Stimulated activated naive CD8-positive, alpha-beta T cell treated with anti-CD3 and anti-CD28 coated beads, Interleukin-15, amount 100 ng/mL, for 72 hours (primary cell): Measurements from ENCODE around the gene NCBP2L.

Experiments used
- ATAC-seq: fragments of 150-1000 bp; cut with Tn5 transposase; 2 replicates; pipeline ENCODE4 v1.10.0; 2021; ENCODE audit warnings: mild to moderate bottlenecking, moderate library complexity
- DNase-seq, 2 donors: peaks; one replicate each; pipeline ENCODE4 v3.0.0; 2021 to 2022
- H3K27ac Mint-ChIP-seq, 2 donors: one replicate each; pipeline ENCODE4 v1.8.0; 2022; ENCODE audit warnings: mild to moderate bottlenecking in 2 of 2, mixed read lengths in 2 of 2, moderate library complexity in 2 of 2
- H3K27me3 Mint-ChIP-seq: one replicate; pipeline ENCODE4 v1.8.0; 2022; ENCODE audit warnings: mixed read lengths
- H3K4me1 Mint-ChIP-seq: one replicate; pipeline ENCODE4 v1.8.0; 2022; ENCODE audit warnings: mild to moderate bottlenecking, mixed read lengths
- H3K4me3 Mint-ChIP-seq, 2 donors: one replicate each; pipeline ENCODE4 v1.8.0; 2022; ENCODE audit warnings: mild to moderate bottlenecking in 2 of 2, mixed read lengths in 2 of 2, moderate library complexity in 1 of 2
- H3K9me3 Mint-ChIP-seq, 2 donors: one replicate each; pipeline ENCODE4 v1.8.0; 2022; ENCODE audit warnings: mixed read lengths in 2 of 2

NCBP2L gene

DNA sequence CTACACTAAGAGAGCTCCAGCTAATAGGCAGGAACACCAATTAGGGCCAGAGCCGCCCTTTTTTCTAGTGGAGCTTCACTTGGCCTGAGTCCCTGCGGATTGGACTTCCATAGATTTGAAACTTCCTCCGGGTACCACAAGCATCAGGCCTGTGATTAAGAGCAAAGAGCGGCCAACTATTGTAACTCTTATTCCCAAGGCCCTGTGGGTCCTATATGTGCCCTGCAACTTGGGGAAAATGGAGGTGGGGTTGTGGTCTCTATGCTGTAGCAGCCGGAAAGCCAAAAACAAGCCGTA, at the start of gene NCBP2L:
Gene NCBP2L, plus strand, starts transcription at position 198 of the 297 bp plus-strand sequence. CDS start 16,488 bp downstream, outside the sequence.
- H3K4me3 Mint-ChIP-seq: peak within 1 kb of the TSS; percentile 94 to 95
- H3K9me3 Mint-ChIP-seq: no peaks in the 10 kb centered on the region
- no peaks in the 10 kb centered on the region for H3K27me3 Mint-ChIP-seq
- DNase-seq (no peak), ATAC-seq (no peak)
- H3K27ac Mint-ChIP-seq: peak within 1 kb of the TSS; percentile 86 to 97
- H3K4me1 Mint-ChIP-seq: peaks cover 21% of the 10 kb centered on the region

DNA sequence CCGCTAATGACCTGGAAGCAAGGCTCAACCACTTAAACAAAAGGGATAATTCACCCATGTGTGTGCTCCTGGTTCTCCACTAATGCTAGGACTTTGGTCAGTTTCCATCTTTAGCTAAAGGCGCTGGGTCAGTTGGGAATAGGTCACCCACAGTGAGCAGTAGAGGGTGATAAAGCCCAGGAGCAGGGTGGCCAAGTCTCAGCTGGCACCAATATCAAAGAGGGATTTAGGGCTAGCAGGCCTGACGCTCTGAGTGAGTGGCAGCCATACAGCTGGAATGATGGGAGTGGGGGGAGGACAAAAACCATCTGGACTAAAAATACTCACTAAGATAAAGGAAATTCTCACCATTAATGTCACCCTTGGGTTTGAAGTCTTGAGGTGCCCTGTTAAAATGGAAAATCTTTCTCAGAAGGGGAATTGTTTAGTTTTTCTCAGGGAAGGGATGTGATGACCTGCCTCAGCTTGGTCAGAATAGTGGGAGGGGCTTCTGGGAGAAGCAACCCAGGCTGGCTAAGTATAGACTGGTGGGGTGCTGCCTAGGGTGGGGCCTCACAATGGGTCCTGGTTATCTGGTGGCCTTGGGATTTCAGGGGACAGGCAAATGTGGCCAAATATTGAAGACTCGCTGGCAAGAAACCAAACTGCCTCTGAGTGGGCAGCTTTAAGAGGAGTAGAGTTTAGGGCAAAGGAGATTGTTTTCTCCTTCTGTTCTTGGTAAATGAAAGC, 49.0 kb upstream of the NCBP2L start:
- H3K27me3 Mint-ChIP-seq: no peaks in the 10 kb centered on the region
- DNase-seq (no peak), ATAC-seq (no peak)
- H3K4me3 Mint-ChIP-seq: no peak overlapping the region
- peak overlapping the region in 1 of 2 donors; percentile 24 for H3K27ac Mint-ChIP-seq
- H3K9me3 Mint-ChIP-seq: no peaks in the 10 kb centered on the region
- H3K4me1 Mint-ChIP-seq: peaks cover 25% of the 10 kb centered on the region

DNA sequence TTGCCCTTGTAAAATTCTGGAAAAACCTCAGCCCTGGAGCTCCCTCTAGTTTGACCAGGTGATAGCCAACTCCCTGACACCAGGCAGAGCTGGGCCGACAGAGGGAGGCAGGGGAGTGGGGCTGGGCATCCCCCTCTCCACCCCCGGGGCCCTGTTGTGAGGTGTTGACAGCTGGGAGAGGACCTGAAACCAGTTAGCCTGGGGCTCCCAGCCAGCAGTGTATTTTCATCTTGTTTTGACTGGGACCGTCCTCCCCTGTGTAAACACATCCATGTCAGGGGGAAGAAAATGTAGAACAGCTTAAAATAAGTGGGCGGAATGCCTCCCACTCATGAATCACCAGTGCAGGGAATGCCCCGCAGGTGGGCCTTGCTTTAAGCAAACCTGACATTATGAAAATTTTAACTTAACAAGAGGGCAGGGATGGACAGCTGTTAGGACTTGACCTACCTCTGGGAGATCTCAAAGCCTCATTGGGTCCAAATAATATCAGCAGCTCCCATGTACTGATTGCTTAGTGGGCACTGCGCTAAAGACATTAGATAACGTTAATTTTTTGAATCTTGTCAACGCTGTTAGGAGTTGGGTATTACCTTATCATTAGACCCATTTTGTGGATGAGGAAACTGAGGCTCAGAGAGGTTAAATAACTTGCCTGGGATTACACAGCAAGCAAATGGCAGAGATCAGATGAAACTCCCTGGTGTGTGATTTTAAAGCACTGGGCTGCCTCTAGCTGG, 47.8 kb upstream of the NCBP2L start:
- peak; percentile 70 for ATAC-seq
- Mint-ChIP-seq H3K4me1 (peaks cover 29% of the 10 kb centered on the region), H3K27ac (no peak overlapping the region), H3K27me3 (no peaks in the 10 kb centered on the region), H3K9me3 (no peaks in the 10 kb centered on the region), H3K4me3 (no peak overlapping the region)
- peak in 1 of 2 donors; percentile 20 for DNase-seq

DNA sequence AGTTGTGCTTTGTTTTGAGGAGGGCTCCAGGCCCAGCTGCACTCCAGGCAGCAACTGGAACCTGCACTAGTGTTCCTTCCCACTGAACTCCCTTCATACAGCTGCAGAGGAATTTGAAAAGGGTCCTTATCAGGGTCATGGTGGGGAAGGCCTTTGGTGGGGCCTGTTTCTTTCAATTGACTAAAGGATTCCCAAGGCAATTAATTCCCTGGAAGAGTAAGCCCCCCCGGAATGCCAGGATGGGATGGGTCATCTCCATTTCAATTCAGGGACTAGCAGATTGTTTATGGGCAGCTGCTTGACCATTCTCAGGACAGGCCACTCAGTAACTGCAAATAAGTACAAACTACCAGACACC, 47.3 kb upstream of the NCBP2L start:
- no peaks in the 10 kb centered on the region for H3K9me3 Mint-ChIP-seq
- DNase-seq (no peak), ATAC-seq (no peak)
- no peaks in the 10 kb centered on the region for H3K27me3 Mint-ChIP-seq
- H3K4me1 Mint-ChIP-seq: peaks cover 29% of the 10 kb centered on the region
- no peak overlapping the region for H3K4me3 Mint-ChIP-seq
- H3K27ac Mint-ChIP-seq: no peak overlapping the region

DNA sequence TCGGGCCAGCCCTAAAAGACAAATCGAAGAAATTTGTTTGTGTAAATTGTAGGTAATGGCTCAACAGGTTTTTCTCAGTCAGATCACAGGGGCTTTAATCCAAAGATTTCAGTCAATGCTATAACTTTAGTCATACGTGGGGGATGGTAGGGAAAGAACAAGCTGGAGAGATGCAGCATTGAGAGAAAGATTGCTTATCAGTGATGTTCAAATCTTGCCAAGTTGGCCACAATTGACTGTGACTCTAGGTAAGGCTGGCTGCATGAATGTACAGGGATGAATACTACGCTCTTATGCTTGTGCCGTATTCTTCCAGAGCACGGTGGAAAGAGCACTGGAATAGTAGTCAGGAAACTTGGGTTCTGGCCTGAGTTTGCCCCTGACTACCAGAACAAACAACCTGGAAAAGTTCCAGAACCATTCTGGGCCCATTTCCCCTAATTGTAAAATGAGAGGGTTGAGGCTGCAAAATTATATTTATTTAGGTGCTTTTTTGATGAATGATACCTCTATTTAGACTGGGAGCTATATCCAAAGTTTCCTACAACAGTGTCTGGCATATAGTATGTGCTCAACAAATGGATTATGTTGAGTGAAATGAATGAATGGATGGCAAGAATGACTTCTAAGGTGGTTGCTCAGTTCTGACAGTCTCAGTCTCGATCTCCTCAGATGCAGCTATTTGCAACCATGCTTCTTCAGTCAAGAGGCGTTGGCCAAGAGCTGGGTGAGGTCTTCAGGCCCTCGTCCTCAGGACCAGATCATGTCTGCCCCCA, 46.4 kb upstream of the NCBP2L start:
- DNase-seq: no peak
- Mint-ChIP-seq H3K4me3 (no peak overlapping the region), H3K4me1 (peaks cover 29% of the 10 kb centered on the region), H3K9me3 (no peaks in the 10 kb centered on the region), H3K27ac (no peak overlapping the region), H3K27me3 (no peaks in the 10 kb centered on the region)
- no peak for ATAC-seq

DNA sequence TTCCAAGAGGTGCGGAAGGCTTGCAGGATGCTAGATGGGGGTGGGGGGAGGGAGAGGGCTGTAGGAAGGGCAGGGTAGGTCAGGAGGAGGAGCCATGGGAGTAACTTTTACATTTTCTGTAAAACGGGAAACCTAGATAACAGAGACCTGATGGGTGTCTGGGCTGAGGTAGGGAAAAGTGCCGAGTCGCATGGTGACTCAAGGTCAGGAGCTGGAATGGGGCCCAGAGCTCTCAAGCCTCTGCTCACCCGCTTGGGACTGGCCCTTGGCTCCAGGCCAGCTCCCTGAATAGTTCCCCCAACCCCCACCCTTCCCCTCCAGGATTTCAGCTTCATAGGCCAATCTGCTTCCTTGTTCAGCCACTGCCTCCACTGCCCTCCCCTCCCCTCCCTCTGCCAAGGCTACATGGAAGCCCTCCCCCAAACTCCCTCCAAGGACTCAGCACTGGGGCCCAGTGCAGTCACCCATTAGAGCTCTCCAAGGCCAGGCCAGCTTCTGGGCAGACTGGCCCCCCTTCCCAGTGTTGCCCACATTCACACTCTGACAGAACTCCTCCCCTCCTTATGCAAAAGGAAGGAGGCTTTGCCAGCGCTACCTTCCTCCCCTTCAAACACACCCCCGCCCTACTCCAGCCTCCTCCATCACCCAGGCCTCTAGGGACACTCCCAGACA, 45.6 kb upstream of the NCBP2L start:
- ATAC-seq: no peak
- no peaks in the 10 kb centered on the region for H3K27me3 Mint-ChIP-seq
- no peaks in the 10 kb centered on the region for H3K9me3 Mint-ChIP-seq
- DNase-seq: no peak
- H3K4me3 Mint-ChIP-seq: no peak overlapping the region
- H3K4me1 Mint-ChIP-seq: peaks cover 29% of the 10 kb centered on the region
- peak overlapping the region in 1 of 2 donors; percentile 44 for H3K27ac Mint-ChIP-seq

GRCh38 chrX:107733686-107734085, 43.8 kb upstream of the NCBP2L start:
- ATAC-seq: no peak
- Mint-ChIP-seq H3K4me1 (peaks cover 24% of the 10 kb centered on the region), H3K27ac (no peak overlapping the region), H3K27me3 (no peaks in the 10 kb centered on the region), H3K9me3 (no peaks in the 10 kb centered on the region), H3K4me3 (no peak overlapping the region)
- DNase-seq: no peak

- DNase-seq (no peak), ATAC-seq (no peak)
- Mint-ChIP-seq H3K27ac (no peak overlapping the region), H3K27me3 (no peaks in the 10 kb centered on the region), H3K4me1 (peaks cover 22% of the 10 kb centered on the region), H3K9me3 (no peaks in the 10 kb centered on the region), H3K4me3 (no peak overlapping the region)
Measured at GRCh38 chrX:107734646-107735045, 42.9 kb upstream of the NCBP2L start.

DNA sequence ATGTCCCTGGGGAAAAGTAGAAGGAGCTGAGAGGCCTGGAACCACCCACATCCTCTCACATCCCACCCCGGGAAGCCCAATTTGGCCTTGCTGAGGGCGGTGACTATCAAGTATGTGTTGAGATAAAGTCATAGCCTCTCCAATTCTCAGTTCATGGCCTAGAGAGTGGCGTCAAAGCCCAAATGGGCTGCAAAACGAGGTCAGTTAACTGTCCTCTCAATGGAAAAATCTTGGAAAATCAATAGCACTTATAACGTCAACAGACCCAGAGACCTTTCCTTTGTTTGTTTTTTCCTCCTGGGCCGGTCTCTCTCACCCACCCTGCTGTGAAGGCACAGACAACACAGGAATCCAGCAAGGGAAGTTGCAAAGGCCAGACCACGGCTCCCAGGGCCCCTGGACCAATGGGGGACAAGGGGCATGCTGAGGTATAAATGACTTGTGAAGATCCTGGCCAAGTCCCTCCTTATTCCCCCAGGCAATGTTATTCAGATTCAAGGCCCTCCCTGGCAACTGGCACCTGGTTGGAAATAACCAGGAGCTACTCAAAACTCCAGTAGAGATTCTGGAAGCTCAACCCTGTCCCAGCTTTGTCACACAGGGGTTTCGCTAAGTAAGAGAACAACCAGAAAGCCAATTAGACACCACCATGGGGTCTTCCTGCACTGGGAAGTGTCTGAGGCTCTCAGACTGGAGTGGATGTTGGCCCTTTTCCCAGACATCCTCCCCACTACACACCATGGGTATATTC, 40.6 kb upstream of the NCBP2L start:
- DNase-seq: no peak
- Mint-ChIP-seq H3K4me1 (peaks cover 38% of the 10 kb centered on the region), H3K4me3 (no peak overlapping the region), H3K27ac (no peak overlapping the region), H3K27me3 (no peaks in the 10 kb centered on the region), H3K9me3 (no peaks in the 10 kb centered on the region)
- no peak for ATAC-seq

DNA sequence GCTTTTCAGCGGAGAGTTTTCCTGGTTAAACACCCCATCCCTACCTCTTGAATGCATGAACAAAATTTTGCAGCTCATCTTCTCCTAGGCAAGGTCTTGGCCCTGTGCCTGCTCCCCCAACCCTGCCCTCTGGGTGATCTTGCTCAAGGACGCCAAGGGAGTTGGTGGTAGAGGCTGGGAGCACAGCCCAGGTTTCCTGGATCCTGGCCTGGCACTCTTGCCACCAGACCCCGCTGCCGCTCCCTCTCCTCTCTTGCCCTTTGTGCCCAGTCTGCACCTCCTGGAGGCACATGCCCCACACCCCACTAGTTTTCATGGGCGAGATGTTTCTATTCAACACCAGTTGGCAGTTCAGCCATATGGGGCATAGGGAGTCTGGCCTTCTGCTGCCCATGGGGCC, 39.3 kb upstream of the NCBP2L start:
- H3K4me1 Mint-ChIP-seq: peaks cover 47% of the 10 kb centered on the region
- no peak for DNase-seq
- no peak for ATAC-seq
- no peaks in the 10 kb centered on the region for H3K27me3 Mint-ChIP-seq
- no peak overlapping the region for H3K27ac Mint-ChIP-seq
- no peak overlapping the region for H3K4me3 Mint-ChIP-seq
- no peaks in the 10 kb centered on the region for H3K9me3 Mint-ChIP-seq

GRCh38 chrX:107738768-107739167, 38.8 kb upstream of the NCBP2L start:
- ATAC-seq (no peak), DNase-seq (no peak)
- Mint-ChIP-seq H3K27me3 (no peaks in the 10 kb centered on the region), H3K9me3 (no peaks in the 10 kb centered on the region), H3K27ac (no peak overlapping the region), H3K4me1 (peaks cover 47% of the 10 kb centered on the region), H3K4me3 (no peak overlapping the region)

DNA sequence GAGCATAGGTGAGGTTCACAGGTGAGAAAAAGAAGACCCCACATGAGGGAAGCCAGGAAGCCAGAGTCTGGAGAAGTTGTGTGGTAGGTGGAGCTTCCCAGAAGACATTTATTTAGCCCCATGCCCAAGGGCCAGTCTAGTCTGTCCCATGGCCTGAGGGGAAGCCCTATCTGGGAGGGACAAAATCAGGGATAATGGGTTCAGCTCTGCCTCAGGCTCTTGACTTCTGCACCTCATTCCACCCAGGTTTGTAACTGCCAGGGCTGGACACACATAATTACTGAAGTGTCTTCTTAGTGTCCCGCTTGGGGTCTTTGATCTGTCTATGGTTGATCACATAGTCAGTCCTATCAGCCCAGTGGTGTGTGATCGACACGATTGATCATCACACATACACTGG, 38.0 kb upstream of the NCBP2L start:
- DNase-seq (no peak), ATAC-seq (no peak)
- Mint-ChIP-seq H3K4me1 (peaks cover 46% of the 10 kb centered on the region), H3K27me3 (no peaks in the 10 kb centered on the region), H3K9me3 (no peaks in the 10 kb centered on the region), H3K4me3 (no peak overlapping the region), H3K27ac (no peak overlapping the region)

GRCh38 chrX:107741404-107741790, 36.1 kb upstream of the NCBP2L start:
- ATAC-seq (peak; percentile 27), DNase-seq (no peak)
- Mint-ChIP-seq H3K27ac (peak overlapping the region; percentile 74 to 99), H3K4me1 (peaks cover 49% of the 10 kb centered on the region), H3K4me3 (peak overlapping the region; percentile 77 to 89), H3K9me3 (no peaks in the 10 kb centered on the region), H3K27me3 (no peaks in the 10 kb centered on the region)

- peaks cover 49% of the 10 kb centered on the region for H3K4me1 Mint-ChIP-seq
- DNase-seq (no peak), ATAC-seq (no peak)
- H3K4me3 Mint-ChIP-seq: peak overlapping the region; percentile 77 to 89
- H3K27ac Mint-ChIP-seq: peak overlapping the region; percentile 83 to 99
- H3K9me3 Mint-ChIP-seq: no peaks in the 10 kb centered on the region
- H3K27me3 Mint-ChIP-seq: no peaks in the 10 kb centered on the region
Measured at GRCh38 chrX:107742700-107743191, 34.8 kb upstream of the NCBP2L start.

DNA sequence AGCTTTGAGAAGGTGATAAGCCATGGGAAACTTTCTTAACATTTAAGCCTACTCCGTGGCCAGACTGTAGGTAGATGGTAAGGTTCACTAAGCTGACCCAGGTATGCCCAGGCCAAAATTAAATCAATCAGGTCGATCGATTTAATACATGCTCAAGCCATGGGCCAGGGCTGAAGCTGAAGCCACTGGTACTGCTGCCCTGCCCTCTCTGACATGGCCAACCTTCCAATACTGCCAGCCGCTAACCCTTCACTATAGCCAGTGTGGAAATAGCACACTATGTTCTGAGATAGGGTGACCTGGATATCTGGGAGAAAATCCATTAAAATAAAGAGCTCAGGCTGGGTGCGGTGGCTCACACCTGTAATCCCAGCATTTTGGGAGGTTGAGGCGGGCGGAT, 33.5 kb upstream of the NCBP2L start:
- Mint-ChIP-seq H3K4me3 (no peak overlapping the region), H3K27ac (no peak overlapping the region), H3K4me1 (peaks cover 46% of the 10 kb centered on the region), H3K9me3 (no peaks in the 10 kb centered on the region), H3K27me3 (no peaks in the 10 kb centered on the region)
- no peak for ATAC-seq
- no peak for DNase-seq
